Measurements from ENCODE around the gene FAM131C.

- TF ChIP-seq REST (IDR thresholded peaks at IDR 0.05; ENCODE audit: borderline replicate concordance) (no peak), EZH2 (IDR thresholded peaks at IDR 0.05; ENCODE audit: borderline replicate concordance, insufficient read depth, low read length, poor library complexity, severe bottlenecking) (no peak), EP300 (conservative IDR thresholded peaks at IDR 0.05; ENCODE audit: poor library complexity, severe bottlenecking) (no peak), CTCF (IDR thresholded peaks at IDR 0.05; ENCODE audit: poor library complexity, severe bottlenecking) (no peak), RAD21 (conservative IDR thresholded peaks at IDR 0.05) (no peak), POLR2AphosphoS5 (IDR thresholded peaks at IDR 0.05) (no peak), TAF1 (IDR thresholded peaks at IDR 0.05; ENCODE audit: low read depth) (no peak), SMC3 (conservative IDR thresholded peaks at IDR 0.05; ENCODE audit: poor library complexity) (no peak), MXI1 (conservative IDR thresholded peaks at IDR 0.05; ENCODE audit: poor library complexity, severe bottlenecking) (no peak)
These were observed 8.7 kb downstream of the FAM131C start for GRCh38 chr1:16064536-16065268.

Measured in neural cell (in vitro differentiated cells).